ENCODE measurements around the gene PDE4B.

DNA sequence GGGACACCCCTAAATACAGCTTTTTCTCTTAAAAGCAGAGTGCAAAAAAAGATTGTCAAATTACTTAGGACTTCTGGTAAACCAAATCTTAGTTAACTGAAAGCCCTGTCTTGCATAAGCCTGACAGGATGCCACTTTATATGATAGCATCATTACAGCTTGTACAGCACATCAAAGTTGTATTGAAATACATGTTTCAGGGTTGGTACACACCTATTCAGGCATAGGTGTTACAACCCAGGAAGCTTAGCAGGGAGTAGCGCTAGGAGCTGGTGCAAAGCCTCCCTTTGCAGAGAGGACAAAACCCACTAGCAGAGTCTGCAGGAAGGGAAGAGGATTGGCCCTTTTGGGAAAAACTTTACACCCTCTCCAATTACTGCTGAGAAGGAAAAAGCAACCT lies 482.4 kb downstream of the PDE4B start:
- no peak for TF ChIP-seq POLR2A (IDR thresholded peaks at IDR 0.05; ENCODE audit: low read length)
- no peak for TF ChIP-seq GATA1 (IDR thresholded peaks at IDR 0.05; ENCODE audit: low read depth, low read length)

Data from erythroblast (primary cell).